Hepatocyte (in vitro differentiated cells): ENCODE results near the gene TFDP1.

ENCODE experiments used
- CTCF ChIP-seq: fragments of 200-600 bp; sonication (generic); IDR thresholded peaks from 2 replicates; pipeline ENCODE4 v1.5.1; 2016; ENCODE audit warnings: antibody characterized with exemption, mild to moderate bottlenecking; ENCODE audit not compliant: poor library complexity
- EZH2 ChIP-seq: fragments of 200-600 bp; sonication (generic); IDR thresholded peaks from 2 replicates; pipeline ENCODE4 v1.6.1; 2016; ENCODE audit warnings: antibody characterized with exemption, mild to moderate bottlenecking, borderline replicate concordance
- EZH2phosphoT487 ChIP-seq: fragments of 200-600 bp; sonication (generic); IDR thresholded peaks from one replicate; pipeline ENCODE4 v1.6.1; 2018; ENCODE audit warnings: antibody characterized with exemption, mild to moderate bottlenecking, low read depth, moderate library complexity; ENCODE audit not compliant: unreplicated experiment, severe bottlenecking

- TF ChIP-seq CTCF (no peak), EZH2phosphoT487 (no peak), EZH2 (no peak)
Observed at GRCh38 chr13:113663934-113664333, 79.4 kb downstream of the TFDP1 start.
